Activated naive CD8-positive, alpha-beta T cell (primary cell): ENCODE measurements around the gene SULT1C2.

ENCODE experiments used
- H3K27ac Mint-ChIP-seq: one replicate; pipeline ENCODE4 v1.8.0; 2021; ENCODE audit warnings: mixed read lengths
- H3K27me3 Mint-ChIP-seq: one replicate; pipeline ENCODE4 v1.8.0; 2021; ENCODE audit warnings: mixed read lengths
- H3K36me3 Mint-ChIP-seq: one replicate; pipeline ENCODE4 v1.8.0; 2021; ENCODE audit warnings: mixed read lengths
- H3K4me1 Mint-ChIP-seq: one replicate; pipeline ENCODE4 v1.8.0; 2021; ENCODE audit warnings: low read depth, mixed read lengths
- H3K4me3 Mint-ChIP-seq: one replicate; pipeline ENCODE4 v1.8.0; 2021; ENCODE audit warnings: mild to moderate bottlenecking, mixed read lengths
- H3K9me3 Mint-ChIP-seq: one replicate; pipeline ENCODE4 v1.8.0; 2021; ENCODE audit warnings: low read depth, mixed read lengths

Gene SULT1C2

DNA sequence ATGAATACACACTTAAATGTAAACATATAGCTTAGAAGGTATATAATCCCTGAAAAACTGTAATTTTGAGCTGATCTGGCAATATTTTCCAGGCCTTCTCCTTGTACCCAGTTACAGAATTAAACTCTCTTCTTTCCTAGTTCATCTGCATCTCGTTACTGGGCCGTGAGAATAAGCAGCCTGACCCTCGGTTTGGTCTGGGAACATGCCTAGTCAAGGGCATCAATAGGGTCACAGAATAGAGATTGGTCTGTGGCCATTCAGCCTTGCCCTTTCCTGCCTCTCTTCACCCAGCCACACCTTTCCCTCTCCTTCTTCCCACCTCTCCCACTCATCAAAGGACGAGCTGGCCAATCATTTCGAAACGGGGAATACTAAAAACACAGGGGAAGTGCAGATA is 27.3 kb downstream of the SULT1C2 start:
- no peaks in the 10 kb centered on the region for H3K9me3 Mint-ChIP-seq
- no peaks in the 10 kb centered on the region for H3K27me3 Mint-ChIP-seq
- H3K36me3 Mint-ChIP-seq, result no peaks in the 10 kb centered on the region
- H3K27ac Mint-ChIP-seq, result no peak overlapping the region
- H3K4me3 Mint-ChIP-seq, result no peak overlapping the region
- no peaks in the 10 kb centered on the region for H3K4me1 Mint-ChIP-seq

DNA sequence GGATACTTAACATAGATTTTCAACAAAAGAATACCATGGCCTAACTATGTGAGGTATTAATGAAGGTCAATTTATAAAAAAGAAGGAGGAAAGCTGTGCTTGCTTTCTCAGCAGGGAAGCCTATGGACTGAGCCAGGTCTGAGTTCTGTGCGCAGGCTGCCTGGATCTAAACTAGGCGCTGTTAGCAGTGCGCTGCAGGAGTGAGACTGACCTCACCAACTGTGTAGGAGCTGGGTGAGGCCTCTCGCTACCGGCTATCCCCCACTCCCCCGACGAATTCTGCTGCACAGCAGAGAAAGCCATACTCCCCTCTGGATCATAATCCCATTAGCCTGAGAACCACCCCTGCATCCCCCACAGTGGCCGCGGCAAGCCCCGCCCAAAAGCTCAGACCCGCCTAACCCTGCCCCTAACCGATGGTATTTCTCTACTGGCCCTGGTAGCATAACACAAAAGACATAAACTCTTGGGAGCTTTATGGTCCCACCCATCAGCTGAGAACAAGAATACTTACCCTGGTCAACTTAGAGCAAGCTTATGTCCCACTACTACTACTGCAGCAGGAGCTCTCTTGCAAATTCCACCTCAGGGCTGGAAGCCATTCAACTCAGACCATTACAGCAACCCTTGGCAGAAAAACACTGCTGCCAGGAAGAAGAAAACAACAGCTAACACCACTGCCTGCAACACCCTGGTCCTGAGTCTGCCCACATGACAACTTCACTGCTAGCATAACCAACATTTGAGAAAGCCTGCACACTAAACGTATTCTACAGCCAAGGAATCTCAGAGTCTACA is 28.0 kb downstream of the SULT1C2 start:
- H3K27ac Mint-ChIP-seq, result no peak overlapping the region
- no peaks in the 10 kb centered on the region for H3K9me3 Mint-ChIP-seq
- no peaks in the 10 kb centered on the region for H3K4me1 Mint-ChIP-seq
- no peaks in the 10 kb centered on the region for H3K36me3 Mint-ChIP-seq
- H3K4me3 Mint-ChIP-seq, result no peak overlapping the region
- no peaks in the 10 kb centered on the region for H3K27me3 Mint-ChIP-seq

DNA sequence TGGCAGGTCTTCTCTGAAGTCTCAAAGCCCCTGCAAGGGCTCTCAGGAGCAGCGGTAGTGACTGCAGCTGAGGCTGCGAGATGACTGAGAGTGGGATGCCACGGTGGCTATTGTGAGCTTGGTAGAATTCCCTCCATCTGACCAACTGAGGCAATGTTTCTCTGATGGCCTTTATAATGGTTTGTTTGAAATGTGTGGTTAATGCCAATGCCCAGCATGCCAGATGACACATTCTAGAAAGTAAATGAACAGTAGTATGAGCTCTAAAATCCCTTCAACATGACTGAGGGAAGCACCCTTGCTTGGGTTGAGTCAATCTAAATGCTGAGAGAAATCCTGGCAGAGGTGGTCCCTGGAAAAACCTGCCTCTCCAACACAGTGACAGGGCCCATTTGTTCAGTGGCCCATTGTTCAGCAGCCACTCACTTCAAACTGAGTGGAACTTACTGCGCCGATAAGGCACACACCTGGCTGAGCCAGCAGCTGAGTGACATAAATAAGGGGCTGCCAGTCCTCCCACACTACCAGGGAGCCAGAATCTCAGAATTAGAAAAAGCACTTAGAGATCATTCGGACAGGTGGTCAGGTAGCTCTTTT is 31.7 kb downstream of the SULT1C2 start:
- no peaks in the 10 kb centered on the region for H3K27me3 Mint-ChIP-seq
- H3K4me1 Mint-ChIP-seq, result no peaks in the 10 kb centered on the region
- no peaks in the 10 kb centered on the region for H3K36me3 Mint-ChIP-seq
- no peak overlapping the region for H3K27ac Mint-ChIP-seq
- no peaks in the 10 kb centered on the region for H3K9me3 Mint-ChIP-seq
- H3K4me3 Mint-ChIP-seq, result no peak overlapping the region

DNA sequence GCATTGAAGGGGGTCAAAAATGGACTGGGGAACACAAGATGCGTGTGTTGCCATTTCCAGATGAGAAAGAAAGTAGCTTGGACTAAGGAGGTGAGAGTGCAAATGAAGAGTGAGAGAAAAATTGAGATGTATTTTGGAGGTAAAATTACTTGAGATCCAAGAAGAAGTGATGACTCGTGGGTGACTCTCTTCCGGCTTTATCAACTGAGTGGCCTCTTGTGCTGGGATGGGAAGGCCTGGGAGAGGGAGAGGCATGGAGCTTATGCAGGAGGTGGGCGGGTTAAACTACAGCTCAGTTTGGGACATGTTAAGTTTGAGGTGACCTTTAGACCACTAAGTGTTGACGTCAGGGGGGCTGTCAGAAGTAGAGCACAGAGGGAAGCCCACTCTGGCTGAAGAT is 34.9 kb downstream of the SULT1C2 start:
- H3K9me3 Mint-ChIP-seq, result no peaks in the 10 kb centered on the region
- no peak overlapping the region for H3K4me3 Mint-ChIP-seq
- no peaks in the 10 kb centered on the region for H3K36me3 Mint-ChIP-seq
- H3K27me3 Mint-ChIP-seq, result no peaks in the 10 kb centered on the region
- H3K27ac Mint-ChIP-seq, result no peak overlapping the region
- no peaks in the 10 kb centered on the region for H3K4me1 Mint-ChIP-seq

DNA sequence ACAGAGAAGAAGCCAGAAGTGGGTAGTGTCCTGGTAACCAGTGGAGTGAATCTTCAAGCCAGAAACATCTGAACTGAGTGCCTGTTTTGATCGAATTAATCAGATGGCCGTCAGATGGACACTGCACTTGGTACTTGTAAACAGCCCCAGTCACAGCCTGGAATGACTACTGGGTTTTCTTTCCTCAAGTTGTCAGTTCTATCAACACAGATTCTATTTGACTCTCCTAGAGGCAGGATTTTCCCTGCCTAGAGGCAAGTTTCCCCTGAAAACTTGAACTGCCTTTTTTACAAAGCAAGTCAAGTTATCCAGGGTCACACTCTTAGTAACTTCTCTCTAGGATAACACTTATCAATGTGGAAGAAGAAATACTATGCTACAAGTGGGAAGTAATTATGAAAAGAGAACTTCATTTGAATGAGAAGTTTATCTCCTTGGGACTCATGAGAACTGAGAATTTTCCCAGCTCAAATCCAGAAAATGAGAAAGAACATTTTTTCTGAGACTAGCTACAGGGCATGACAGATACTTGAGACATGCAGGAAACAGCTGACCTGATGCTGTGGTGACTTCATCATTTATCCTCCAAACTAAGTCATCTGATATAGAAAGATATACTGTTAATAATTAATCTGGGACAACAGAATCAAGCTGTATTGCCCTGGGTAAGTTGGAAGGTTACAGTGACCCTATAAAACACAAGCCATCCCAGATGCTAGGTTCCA is 36.0 kb downstream of the SULT1C2 start:
- no peak overlapping the region for H3K27ac Mint-ChIP-seq
- H3K4me3 Mint-ChIP-seq, result no peak overlapping the region
- no peaks in the 10 kb centered on the region for H3K4me1 Mint-ChIP-seq
- H3K27me3 Mint-ChIP-seq, result peaks cover 2% of the 10 kb centered on the region
- H3K9me3 Mint-ChIP-seq, result no peaks in the 10 kb centered on the region
- H3K36me3 Mint-ChIP-seq, result no peaks in the 10 kb centered on the region

DNA sequence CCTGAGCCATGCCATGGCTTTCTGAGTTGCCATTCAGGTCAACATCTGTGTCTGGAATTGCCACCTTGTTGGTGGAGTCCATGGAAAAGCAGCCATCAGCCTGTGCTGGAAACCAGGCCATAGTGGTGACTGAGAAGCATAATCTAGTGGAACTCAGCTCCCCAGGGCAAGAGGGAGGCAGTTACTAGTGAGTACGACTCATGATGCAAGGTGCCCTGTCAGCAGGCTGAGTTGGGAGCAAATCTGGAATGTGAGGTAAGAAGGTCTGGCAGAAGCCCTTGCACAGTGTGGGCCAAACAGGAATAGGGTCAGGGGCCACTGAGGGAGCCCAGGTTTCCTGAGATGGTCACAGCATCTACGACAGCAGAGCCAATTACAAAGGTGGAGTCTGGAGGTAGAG is 37.1 kb downstream of the SULT1C2 start:
- Mint-ChIP-seq H3K9me3 (no peaks in the 10 kb centered on the region), H3K36me3 (no peaks in the 10 kb centered on the region), H3K4me3 (no peak overlapping the region), H3K27ac (no peak overlapping the region), H3K4me1 (no peaks in the 10 kb centered on the region), H3K27me3 (peaks cover 2% of the 10 kb centered on the region)

DNA sequence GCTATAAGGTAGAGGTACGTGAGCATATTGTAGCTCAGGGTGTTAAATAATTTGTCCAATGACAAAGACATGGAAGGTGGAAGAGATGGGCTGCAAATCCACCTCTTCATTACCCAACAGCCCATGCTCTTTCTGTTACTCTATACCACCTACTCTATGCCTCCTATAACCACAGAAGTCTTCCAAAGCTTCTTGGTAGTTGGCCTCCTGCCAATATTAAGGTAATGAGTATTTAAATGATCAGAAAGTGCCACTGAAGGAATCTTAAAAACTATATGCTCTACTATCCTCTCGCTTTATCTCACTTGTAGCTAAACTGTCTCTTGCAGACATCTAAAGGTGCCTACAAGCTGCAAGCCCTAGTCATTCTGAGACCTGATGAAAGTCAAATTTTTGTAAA is 41.1 kb downstream of the SULT1C2 start:
- H3K4me1 Mint-ChIP-seq, result no peaks in the 10 kb centered on the region
- H3K36me3 Mint-ChIP-seq, result no peaks in the 10 kb centered on the region
- peaks cover 5% of the 10 kb centered on the region for H3K27me3 Mint-ChIP-seq
- H3K27ac Mint-ChIP-seq, result no peak overlapping the region
- H3K9me3 Mint-ChIP-seq, result no peaks in the 10 kb centered on the region
- no peak overlapping the region for H3K4me3 Mint-ChIP-seq

DNA sequence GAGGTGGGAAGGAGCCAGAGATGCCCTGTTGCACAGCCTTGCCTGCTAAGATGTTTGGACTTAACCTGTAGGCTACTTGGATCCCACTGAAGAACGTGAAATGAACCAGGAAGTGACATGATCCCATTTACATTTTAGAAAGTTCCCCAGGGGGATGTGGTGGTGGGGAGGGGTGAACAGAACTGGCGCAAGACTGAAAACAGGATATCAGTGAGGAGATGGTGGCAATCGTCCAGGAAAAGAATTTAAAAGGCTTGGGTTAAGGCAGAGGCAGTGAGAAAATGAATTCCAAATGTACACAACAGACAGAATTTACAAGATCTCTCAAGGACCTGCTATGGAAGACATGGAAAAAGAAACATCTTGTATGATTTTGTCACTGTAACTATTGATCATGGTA is 42.3 kb downstream of the SULT1C2 start:
- peaks cover 9% of the 10 kb centered on the region for H3K27me3 Mint-ChIP-seq
- no peak overlapping the region for H3K4me3 Mint-ChIP-seq
- no peaks in the 10 kb centered on the region for H3K4me1 Mint-ChIP-seq
- no peak overlapping the region for H3K27ac Mint-ChIP-seq
- no peaks in the 10 kb centered on the region for H3K36me3 Mint-ChIP-seq
- H3K9me3 Mint-ChIP-seq, result no peaks in the 10 kb centered on the region

DNA sequence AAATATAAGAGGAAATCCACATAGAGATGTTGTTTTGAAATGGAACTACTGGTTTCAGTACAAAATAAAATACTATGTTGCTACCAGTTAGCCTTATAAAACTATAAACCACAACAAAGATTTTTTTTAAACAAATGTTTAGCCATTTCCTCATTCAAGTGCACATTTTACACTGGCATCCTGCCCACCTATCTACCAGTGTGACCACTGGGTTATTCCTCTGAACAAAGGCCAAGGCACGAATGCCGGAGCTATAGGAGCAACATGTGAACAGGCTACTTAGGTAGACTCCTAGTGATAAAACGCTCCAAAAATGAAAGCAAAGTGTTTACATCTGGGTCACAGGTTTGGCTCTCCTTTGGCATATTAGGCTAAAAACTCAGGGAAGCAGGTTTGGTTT is 57.3 kb downstream of the SULT1C2 start:
- Mint-ChIP-seq H3K27me3 (peaks cover 6% of the 10 kb centered on the region), H3K36me3 (no peaks in the 10 kb centered on the region), H3K27ac (no peak overlapping the region), H3K9me3 (no peaks in the 10 kb centered on the region), H3K4me3 (no peak overlapping the region), H3K4me1 (no peaks in the 10 kb centered on the region)

DNA sequence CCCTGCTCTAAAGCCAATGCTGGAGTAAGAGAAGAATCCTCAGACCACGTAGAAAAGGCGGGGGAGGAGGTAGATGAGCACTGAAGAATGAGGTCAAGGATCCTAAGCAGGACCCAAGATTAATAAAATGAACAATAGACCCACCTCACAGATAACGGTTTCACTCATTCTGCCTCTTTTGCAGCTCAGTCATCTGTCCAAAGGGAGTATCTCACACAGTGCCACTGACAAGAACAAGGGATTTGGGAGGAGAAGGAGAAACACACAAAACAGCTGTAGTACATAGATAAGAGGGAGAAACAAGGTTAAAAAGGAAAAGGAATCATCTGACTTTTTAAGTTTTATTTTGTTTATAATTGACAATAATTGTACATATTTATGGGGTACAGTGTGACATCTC is 58.1 kb downstream of the SULT1C2 start:
- H3K4me3 Mint-ChIP-seq, result no peak overlapping the region
- peaks cover 6% of the 10 kb centered on the region for H3K27me3 Mint-ChIP-seq
- no peak overlapping the region for H3K27ac Mint-ChIP-seq
- no peaks in the 10 kb centered on the region for H3K36me3 Mint-ChIP-seq
- no peaks in the 10 kb centered on the region for H3K9me3 Mint-ChIP-seq
- H3K4me1 Mint-ChIP-seq, result no peaks in the 10 kb centered on the region

DNA sequence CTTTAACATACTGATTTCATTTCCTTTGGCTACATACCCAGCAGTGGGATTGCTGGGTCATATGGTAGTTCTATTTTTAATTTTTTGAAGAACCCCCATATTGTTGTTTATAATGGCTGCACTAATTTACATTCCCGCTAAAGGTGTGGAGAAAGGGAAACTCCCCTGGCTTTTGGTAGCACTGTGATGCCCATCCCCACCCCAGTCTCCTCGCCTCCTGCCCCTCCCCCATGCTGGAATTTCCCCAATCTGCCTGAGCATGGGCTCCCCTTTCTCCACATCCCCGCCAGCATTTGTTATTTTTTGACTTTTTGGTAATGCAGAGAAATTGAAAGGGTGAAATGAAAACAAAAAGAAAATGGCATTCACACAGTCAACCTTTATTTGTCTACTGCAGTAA is 59.1 kb downstream of the SULT1C2 start:
- H3K36me3 Mint-ChIP-seq, result no peaks in the 10 kb centered on the region
- H3K4me3 Mint-ChIP-seq, result no peak overlapping the region
- peaks cover 6% of the 10 kb centered on the region for H3K27me3 Mint-ChIP-seq

DNA sequence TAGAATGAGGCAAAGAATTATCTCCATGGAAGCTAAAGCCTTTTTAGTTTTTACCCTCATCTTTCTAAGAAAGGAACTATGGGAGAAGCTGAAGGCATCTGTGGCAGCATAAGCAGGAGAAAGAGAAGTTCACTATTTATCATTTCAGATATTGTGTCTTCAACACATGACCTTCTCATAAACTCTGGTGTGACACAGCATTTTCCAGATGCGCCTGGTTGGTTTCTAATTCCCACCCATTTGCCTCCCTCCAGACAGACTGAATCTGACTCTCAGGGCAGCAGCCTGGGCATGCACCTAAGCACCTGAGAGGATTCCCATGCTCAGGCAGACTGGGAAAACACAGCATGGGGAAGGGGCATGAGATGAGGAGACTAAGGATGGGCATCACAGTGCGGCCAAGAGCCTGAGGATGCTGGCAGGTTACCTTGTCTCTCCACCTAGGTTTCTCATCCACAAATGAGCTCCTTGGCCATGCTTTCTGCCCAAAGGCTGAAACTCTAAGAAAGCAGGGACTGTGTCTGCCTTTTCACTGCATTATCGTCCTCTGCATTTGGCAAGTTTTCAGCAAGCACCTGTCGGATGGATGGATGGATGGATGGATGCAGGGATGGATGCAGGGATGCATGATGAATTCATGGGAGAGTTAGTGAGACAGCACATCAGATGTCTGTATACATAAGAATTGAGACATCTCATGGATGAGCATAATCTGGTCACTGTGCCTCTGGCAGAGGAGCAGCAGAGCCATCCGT is 60.3 kb downstream of the SULT1C2 start:
- Mint-ChIP-seq H3K4me1 (no peaks in the 10 kb centered on the region), H3K36me3 (no peaks in the 10 kb centered on the region), H3K4me3 (no peak overlapping the region), H3K9me3 (no peaks in the 10 kb centered on the region), H3K27me3 (peaks cover 4% of the 10 kb centered on the region), H3K27ac (no peak overlapping the region)

More for the DNA sequence above, 59.1 kb downstream of the SULT1C2 start:
- H3K9me3 Mint-ChIP-seq, result no peaks in the 10 kb centered on the region
- H3K27ac Mint-ChIP-seq, result no peak overlapping the region
- no peaks in the 10 kb centered on the region for H3K4me1 Mint-ChIP-seq

DNA sequence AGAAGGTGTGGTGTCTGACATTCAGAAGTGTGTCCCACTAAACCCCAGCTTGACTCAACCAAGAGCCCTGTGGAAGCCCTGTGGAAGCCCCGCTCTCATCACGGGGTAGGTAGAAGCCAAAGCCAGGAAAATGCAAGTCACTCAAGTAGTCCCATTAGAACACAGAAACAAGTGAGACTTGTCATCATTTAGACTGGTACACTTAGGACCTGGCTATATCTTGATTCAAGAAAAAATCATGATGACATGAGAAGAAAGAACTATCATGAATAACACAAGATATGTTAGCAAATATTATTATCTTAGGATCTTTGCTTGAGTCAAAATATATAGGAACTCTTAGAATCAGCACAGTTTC is 60.9 kb downstream of the SULT1C2 start:
- no peak overlapping the region for H3K27ac Mint-ChIP-seq
- no peaks in the 10 kb centered on the region for H3K4me1 Mint-ChIP-seq
- no peak overlapping the region for H3K4me3 Mint-ChIP-seq
- peaks cover 4% of the 10 kb centered on the region for H3K27me3 Mint-ChIP-seq
- no peaks in the 10 kb centered on the region for H3K36me3 Mint-ChIP-seq
- no peaks in the 10 kb centered on the region for H3K9me3 Mint-ChIP-seq

DNA sequence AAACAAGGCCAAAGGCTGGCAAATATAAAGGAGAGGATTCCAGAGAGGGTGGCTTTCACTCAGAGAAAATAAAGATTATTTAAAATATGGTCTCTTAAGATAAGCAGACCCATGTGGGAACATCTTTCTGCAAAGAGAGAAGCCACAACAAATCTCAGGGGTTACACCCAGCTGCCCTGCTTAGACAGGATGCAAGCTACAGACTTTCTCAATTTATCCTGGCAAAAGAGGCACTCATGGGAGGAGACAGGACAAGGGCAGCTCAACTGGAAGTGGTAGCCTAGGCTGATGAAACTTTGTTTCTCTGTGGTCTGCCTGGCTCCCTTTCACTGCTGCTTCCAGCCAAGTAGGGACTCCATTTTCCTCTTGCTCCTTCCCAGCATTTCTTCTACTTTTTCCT is 63.2 kb downstream of the SULT1C2 start:
- Mint-ChIP-seq H3K27ac (no peak overlapping the region), H3K4me3 (no peak overlapping the region), H3K27me3 (peaks cover 4% of the 10 kb centered on the region), H3K36me3 (no peaks in the 10 kb centered on the region), H3K4me1 (no peaks in the 10 kb centered on the region), H3K9me3 (no peaks in the 10 kb centered on the region)

DNA sequence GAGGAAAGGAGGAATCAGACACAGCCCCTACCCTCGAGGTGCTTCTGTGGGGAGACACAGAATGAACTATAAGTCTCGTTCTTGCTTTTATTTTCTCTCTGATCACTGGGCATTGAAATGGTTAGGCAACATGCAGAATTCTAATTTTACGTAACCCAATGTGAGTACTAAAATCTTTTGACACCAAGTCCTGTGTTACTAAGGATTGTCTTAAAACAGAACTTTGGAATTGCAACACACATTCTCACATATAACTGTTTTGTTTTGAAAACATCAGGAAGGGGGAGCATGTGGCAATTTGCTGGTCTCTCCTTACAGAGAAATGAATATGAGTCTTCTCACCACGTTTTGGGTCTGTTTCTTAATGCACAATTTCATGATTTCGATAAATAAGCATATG is 65.4 kb downstream of the SULT1C2 start:
- Mint-ChIP-seq H3K4me3 (no peak overlapping the region), H3K9me3 (no peaks in the 10 kb centered on the region), H3K27me3 (peaks cover 6% of the 10 kb centered on the region)

More for the DNA sequence above, 65.4 kb downstream of the SULT1C2 start:
- H3K4me1 Mint-ChIP-seq, result no peaks in the 10 kb centered on the region
- no peak overlapping the region for H3K27ac Mint-ChIP-seq
- no peaks in the 10 kb centered on the region for H3K36me3 Mint-ChIP-seq
